GM21367 (cell line): ENCODE results near the gene FGGY.
"Not testable (repeated sequence)": the region's sequence is repeated elsewhere in the genome, so short reads cannot be mapped to it uniquely, and the experiment has no call there.

Experiments
- ATAC-seq: cut with Tn5 transposase; IDR thresholded peaks from one replicate; pipeline ENCODE4 v1.9.1; 2021; ENCODE audit not compliant: unreplicated experiment

Gene FGGY

GRCh38 chr1:59477286-59477685 lies 180.4 kb downstream of the FGGY start:
- ATAC-seq = no peak

GRCh38 chr1:59477867-59478266 lies 181.0 kb downstream of the FGGY start:
- ATAC-seq = no peak

GRCh38 chr1:59478822-59479221 lies 181.9 kb downstream of the FGGY start:
- no peak for ATAC-seq

DNA sequence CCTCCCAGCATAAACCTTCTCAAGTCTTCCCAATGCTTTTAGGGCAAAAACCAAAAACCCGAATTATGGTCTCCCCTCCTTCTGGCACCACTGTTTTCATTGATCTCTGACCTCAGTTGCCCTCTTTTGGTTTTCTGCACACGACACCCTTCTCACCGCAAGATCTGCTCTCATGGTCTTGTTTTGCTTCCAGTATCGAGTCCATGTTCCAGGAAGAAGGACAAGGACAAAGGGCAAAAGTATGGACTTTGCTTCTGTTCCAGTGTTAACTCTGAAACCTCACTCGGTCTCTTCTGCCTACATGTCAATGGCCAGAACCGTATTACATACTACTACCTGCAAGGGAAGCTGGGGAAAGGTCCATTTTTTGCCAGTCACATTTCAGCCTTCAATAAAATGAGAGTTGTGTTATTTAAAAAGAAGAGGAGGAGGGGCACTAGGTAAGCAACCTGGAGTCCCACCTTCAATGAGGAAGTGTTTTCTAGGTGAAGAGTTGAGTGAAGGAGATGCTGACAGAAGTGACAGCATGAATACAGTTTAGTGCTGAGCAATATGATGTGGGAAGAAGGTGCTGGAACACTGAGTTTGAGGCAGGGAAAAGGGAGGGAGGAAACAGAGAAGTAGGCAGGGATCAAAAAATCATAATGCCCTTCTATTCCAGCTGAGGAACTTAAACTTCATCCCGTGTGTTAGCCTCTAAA lies 183.4 kb downstream of the FGGY start:
- ATAC-seq = no peak

DNA sequence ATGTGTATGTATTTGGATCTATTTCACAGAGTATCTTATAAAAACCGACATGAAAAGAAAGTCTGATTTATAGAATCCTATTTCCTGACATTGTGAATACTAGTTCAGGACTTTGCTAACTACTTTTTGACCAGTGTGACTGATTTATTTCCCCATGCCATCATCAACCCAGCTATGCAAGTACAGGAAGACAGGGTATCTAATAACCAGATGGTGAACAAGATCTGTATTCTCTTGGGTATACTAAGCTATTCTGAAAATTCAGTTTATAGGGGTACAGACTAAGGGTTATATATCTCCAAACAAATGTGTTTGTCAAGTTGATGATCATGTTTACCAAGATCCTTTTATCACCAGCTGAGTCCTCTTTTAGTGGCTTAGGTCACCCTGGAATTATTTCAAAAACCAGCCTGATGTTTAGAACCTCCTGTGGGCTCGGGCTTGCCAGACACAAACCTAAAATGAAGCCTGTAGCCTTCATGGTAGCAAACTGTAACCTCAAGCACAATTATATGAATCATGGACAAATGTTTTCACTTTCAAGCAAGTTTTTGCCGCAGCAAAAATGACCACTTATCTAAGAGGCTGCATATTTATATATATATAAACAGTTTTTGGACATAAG lies 185.1 kb downstream of the FGGY start:
- no peak for ATAC-seq

DNA sequence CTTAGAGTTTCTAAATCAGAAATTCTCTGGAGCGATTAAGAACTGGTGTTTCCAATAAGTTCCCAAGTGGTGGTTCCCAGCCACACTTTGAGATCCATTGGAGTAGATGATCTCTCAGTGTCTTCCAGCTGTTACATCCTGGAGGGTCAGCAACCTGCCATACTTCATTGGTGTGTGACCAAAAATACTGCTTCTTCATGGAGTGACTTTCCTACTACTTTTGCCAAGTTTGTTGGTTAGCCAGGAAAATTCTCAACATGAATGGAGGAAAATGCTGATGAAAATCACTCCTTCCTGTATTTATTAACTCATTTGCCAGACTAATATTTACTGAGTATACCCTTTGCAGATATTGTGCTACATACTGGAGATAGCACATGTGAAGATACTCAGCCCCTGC lies 186.1 kb downstream of the FGGY start:
- ATAC-seq = no peak

GRCh38 chr1:59484096-59484495 lies 187.2 kb downstream of the FGGY start:
- ATAC-seq = no peak

GRCh38 chr1:59485171-59485570 lies 188.3 kb downstream of the FGGY start:
- no peak for ATAC-seq

DNA sequence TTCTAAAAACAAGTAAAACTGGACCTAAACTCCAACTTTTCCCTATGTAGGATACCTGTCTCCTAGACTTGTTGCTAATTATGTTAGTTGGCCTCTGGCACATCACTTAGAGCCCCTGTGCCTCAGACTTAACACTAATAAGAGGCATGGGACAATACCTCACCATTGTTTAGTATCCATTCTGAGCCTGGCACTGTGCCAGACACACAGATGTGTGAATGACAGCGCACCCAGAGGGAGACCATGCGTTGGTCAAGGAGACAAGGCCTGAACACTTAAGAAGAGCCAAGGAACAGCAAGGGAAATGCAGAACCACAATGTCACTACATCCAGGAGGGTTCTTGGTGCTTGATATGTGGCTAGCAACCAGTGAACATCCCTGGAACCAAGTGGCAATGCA lies 189.1 kb downstream of the FGGY start:
- ATAC-seq = no peak

GRCh38 chr1:59486615-59487014 lies 189.7 kb downstream of the FGGY start:
- no peak for ATAC-seq

GRCh38 chr1:59487335-59488031 lies 190.6 kb downstream of the FGGY start:
- no peak for ATAC-seq

DNA sequence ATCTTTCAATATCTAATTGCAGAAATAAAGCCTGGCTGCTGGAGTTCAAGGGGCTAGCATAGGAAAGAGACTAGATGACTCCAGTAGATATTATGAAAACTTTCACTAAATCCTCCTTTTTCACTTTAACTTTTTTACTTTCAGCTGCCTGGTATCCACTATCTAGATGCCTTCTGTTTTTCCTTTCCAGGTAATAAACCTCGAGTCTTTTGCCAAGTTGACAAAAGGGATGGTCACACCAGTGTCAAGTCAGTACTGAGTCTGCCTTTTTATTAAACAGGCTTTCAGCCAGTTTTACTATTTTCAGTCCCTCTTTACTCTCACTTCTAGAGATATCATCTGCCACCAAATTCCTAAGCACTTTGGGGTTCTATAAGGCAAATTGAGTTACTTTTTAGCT lies 195.6 kb downstream of the FGGY start:
- ATAC-seq = no peak

DNA sequence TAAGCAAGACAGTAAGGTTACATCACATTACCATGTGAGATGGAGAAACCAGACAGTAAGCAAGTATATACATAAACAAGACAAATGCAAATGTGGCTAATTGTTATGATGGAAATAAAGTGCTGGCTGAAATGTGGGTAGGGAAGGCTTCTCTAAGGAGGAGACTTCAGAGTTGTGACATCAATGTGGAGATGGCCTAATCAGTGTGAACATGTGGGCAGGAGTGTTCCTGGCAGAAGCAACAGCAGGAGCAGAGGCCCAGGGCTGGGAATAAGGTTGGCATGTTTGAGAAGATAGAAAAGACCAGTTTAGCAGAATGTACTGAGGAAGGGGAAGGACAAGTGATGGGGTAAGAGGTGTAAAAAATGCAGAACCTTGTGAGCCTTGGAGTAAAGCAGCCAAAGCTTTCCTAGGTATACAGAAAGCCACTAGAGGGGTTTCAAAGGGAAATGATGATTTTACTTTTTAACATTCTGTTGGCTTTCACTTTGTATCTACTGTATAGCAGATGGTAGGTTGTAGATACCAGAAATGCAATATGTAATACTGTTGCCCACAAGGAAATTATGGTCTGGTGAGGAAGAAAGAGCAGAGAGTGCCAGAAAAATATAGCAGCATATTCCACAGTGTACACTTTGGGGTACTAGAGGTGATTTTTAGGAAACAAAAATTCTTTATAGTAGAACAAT lies 197.4 kb downstream of the FGGY start:
- ATAC-seq = no peak

GRCh38 chr1:59496156-59496555 lies 199.3 kb downstream of the FGGY start:
- not testable (repeated sequence) for ATAC-seq

- no peak for ATAC-seq
Measured at GRCh38 chr1:59497616-59498015, 200.7 kb downstream of the FGGY start.

DNA sequence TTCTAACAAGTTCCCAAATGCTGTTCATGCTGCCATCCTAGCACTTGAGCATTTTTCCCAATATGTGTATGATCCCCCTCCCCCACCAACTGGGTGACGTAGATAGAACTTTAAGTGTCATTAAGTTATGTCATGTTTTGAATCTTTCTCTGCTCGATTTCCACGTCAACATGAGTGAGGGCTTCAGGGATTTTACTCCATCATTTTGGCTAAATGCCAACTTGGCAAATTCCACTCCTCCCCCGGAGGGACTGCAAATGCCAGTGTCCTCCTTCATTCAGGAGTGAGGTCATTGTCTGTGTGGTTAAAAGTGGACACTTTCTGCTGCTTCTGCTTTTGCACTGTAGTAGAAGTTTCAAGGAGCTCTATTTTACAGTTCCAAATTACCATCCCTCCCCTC lies 201.7 kb downstream of the FGGY start:
- ATAC-seq = no peak

- ATAC-seq = no peak
Measured at GRCh38 chr1:59499273-59499942, 202.5 kb downstream of the FGGY start.

DNA sequence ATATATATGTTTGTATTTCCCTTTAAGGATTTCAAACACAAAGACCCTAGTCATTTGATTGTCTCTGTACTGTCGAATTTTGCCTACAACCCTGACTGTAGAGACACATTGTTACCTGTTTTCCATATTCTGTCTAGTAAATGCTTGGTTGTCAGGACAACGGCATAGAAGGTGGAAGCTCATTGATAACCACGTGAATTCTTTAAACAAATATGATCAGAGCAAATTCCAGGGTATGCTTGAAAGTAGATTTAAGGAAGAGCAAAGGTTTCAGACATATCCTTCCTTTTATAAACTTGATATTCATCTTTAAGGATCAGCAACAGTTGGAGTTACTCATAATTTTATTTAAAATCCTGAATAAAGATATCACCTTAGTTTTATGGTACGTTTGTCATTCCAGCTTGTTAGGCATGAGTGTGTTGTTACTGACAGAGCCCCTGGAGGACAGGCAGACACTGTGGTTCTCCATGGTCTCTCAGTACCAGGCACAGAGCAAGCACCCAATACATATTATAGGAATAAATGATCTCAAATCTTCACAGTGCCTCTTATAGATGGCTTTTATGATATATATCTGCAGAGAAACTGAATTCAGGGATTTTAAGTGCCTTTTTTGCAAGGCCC lies 203.2 kb downstream of the FGGY start:
- no peak for ATAC-seq

DNA sequence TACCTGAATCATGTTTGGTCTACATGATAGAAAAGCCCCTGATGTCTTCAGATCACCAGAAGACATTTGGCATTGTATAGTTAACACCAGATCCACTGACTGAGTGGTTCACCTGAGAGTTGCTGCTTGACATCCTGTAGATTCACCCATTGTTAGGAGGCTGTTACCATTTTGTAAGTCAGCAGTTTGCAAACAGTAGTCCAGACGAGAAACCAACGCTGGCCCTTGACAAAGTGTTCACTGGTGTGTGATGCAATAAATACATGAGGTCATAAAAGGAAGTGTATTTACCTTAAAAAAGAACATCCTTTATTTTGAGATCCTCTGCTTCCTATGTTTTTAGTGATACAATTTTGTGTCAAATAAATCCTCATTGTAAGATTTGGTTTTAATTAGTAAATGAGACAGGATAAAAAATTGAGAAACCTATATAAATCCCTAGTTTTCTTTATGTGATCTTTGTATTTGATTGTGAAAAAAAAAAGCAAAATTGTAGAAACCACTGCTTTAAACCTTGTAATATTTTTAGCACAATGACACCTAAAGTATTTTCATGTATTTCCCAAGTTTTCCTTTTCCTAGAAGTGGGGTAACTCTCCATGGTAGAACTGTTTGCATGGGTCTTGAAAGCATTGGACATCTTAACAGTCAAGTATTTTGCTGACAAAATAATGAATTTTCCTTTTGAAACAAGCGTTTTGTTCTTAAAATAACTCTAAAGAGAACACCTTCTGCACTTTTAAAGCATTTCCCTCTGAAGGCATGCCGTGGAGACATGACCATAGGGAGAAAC lies 204.3 kb downstream of the FGGY start:
- ATAC-seq = no peak
